Suppressor macrophage treated with lipopolysaccharide for 1 hour (primary cell): ENCODE data around the gene DIS3L.
"Not testable (repeated sequence)": the region's sequence is repeated elsewhere in the genome, so short reads cannot be mapped to it uniquely, and the experiment has no call there.

ENCODE experiments used
- DNase-seq, 3 donors: peaks; one replicate each; pipeline ENCODE4 v3.0.0-alpha.2; 2020 to 2022

Gene DIS3L

DNA sequence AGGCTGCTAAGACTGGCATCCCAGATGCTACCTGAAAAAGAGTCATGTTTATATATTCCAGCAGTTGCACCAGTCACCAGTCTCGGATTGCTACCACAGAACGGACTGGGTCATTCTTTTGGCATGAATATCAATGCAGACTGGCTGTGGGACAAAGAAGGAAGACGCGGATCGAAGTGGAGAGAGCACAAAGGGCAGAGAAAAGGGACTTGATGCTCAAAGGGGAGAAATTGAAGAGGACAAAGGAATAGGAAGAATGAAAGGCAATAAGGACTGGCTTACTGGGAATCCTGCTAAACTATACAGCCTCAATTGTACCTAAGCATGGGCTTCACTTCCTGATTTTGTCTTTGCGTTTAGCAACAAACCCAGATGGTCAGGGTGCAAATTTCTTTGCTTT is 15.3 kb upstream of the DIS3L start:
- DNase-seq = no peak

DNA sequence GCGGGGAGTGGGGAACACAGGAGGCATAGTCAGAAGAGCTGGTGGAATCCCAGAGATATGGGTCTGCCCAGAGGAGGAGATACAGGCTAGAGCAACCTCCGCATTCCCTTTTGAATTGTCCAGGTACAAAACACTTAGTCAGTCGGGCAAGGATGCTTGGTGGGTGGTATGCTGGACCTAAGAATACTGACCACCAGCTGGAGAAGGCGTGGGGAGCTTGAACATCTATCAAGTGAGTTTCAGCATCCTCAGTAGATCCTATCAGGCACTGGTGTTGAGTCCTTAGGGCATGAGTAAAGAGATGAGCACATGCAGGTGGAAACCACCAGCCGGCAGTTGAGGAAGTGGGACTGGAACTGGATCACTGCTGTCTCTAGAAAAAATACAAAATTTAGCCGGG is 14.7 kb upstream of the DIS3L start:
- DNase-seq = peak in 1 of 3 donors; percentile 8

DNA sequence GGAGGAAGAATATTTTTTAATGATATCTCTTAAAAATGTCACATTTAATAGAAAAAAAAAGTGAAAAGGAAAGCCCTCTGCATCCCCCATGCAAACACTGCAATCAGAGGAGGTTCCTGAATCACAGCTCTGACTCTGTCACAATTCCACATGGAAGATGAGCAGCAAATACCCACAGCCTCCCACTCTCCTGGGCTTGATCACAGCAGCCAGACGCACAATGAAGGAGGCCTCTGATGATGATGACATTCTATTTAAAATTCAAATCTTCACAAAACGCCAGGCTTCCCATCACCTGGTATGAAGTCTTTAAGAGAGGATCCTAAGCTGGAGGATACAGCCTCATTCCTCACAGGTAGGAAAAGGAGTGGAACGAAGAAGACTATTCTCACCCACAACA is 9.1 kb upstream of the DIS3L start:
- no peak for DNase-seq

DNA sequence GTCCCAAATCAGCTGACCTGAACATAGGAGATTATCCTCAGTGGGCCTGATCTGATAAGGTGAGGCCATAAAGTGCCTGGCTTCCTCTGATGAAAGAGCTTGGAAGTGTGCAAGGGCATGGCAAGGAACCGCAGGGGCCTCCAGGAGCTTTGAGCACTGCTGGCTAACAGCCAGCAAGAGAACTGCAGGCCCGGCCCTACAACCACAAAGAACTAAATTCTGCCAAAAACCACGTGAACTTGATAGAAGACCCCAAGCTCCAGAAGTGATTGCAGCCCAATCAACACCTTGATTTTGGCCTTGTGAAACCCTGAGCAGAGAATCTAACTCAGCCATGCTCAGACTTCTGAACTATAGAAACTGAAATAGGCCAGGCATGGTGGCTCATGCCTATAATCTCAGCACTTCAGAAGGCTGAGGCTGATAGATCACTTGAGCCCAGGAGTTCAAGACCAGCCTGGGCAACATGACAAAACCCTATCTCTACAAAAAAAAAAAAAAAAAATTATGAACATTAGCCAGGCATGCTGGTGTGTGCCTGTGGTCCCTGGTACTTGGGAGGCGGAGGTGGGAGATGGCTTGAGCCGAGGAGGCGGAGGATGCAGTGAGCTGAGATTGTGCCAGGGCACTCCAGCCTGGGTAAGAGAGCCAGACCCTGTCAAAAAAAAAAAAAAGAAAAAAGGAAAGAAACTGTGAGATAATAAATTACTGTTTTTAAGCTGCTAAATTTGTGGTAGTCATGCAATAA is 7.7 kb upstream of the DIS3L start:
- no peak for DNase-seq

DNA sequence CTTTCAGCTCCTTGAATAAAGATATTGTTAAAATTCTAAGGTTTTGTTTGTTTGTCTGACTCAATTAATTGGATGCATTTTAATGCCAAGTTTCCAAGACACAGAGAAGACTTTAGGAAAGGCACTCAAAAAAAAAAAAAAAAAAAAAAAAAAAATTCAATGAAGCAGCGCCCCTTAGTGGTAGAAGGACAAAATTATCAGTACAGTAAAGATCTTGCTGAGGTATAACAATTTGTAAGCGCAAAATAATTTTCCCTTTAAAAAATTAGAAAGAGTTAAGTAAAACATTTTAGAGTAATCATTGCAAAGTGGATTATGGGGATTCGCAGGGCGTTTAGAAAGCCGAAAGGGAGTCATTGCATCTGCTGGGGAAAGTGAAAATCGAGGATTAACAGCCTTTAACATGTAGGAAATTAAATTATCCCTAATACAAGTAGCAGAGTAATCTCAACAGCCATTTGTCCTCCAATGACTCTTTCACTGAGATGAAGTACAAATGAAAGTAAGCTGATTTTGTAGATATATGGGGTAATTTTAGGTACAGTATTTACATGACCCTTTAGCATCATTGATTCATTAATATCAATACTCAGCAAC is 5.8 kb upstream of the DIS3L start:
- DNase-seq = peak; percentile 29 to 69 (median 60)

DNA sequence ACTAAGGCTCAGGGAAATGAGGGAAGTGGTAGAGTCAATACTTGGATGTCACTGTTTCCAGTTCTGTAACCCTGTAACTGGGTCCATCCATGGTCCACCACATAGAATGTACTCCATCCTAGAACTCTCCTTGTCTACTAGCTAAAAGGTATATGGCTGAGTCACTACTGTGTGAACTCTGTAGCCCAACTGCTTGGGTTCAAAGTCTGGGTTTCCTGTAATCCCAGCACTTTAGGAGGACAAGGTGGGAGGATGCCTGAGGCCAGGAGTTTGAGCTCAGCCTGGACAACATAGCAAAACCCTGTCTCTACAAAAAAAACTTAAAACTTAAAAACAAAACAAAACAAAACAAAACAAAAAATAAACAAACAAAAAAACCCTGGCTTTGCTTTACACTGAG is 5.3 kb upstream of the DIS3L start:
- DNase-seq = no peak

DNA sequence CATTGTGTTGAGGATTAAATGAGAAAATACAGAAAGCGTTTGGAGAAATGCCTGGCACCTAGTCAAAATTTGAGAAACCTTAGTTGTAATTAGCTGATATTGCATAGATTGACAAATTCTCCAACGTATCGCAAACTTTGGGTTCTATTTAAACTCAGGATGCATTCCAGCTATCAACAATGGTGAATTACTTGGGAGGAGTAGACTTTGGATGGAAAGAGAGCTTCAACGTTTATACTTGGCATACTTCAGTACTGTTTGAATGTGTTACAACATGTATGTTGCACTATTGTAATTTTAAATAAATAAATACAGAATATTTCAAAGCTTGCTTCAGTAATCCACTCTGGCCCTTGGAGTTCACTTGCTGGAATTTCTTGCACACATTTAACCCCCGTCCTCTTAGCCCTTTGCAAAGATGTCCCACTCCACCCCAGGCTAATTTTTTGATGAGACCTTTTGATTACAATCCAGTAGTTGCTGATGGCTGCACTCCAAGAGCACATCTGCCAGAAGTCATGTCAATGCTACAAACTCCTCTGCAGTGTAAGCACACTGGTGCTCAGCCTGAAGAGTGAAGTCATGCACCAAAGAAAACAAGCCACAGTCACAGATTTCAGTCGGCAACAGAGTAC is 4.7 kb upstream of the DIS3L start:
- DNase-seq = no peak

DNA sequence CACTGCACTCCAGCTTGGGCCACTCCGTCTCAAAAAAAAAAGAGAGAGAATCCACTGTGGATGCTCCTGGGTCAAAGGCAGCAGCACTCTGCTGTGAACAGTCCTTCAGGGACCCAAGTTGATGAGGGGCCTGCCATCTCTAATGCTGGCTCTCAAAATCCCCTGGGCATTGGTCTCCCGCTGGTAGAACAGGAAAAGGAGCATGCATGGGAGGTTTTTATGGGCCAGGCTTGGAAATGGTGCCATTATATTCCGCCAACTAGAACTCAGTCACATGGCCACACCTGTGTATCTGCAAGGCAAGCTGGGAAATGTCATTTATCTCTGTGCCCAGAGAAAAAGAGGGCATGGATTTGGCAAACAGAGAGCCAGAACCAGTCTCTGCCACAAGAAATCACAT is 3.4 kb upstream of the DIS3L start:
- no peak for DNase-seq

DNA sequence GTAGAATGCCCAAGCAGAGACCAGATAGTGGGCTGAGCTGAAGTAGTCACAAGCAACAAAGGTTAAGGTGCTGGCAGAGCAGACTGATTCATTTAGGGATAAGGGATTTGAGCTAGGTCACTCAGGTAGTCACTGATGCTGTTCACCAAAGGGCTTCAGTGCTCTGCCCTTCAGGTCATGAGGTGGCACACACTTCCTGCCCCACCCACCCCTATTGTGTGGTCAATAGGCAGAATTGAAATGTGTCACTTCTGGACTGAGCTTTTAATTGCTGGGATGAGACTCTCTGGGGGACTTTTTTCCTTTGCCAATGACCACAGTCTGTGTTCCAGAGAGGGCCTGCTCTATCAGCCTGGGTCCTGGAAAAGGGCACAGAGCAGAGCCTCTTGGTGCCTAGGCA is 2.9 kb upstream of the DIS3L start:
- DNase-seq = no peak

DNA sequence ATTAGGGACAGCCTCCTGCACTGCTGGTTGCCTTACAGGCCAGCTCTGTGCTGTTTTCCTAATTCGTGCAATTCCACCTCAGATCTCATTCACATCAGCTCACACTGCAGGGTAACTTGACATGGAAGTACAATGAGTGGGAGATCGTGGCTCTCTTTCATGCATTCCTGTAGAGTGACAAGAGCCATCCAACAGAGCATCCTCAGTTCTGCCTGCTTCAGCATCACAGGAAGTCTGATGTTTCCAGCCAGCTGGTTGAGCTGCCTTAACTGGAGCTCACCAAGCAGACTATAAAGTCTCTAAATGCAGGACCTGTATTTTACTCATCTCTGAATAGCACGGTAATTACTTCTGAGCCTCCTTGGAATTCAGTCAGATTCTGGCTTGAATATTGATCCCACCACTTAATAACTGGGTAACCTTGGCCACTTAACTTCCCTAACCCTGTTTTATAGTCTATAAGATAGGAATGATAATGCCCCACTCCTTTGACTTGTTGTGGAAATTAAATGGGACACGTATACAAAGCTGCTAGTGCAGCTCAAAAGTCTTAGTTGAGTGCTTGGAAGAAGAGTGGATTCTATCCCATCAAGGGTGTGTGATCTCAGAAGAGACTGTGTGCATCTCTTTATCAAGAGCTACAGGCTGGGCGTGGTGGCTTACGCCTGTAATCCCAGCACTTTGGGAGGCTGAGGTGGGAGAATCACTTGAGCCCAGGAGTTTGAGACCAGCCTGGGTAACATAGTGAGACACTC is 1.4 kb upstream of the DIS3L start:
- no peak for DNase-seq

DNA sequence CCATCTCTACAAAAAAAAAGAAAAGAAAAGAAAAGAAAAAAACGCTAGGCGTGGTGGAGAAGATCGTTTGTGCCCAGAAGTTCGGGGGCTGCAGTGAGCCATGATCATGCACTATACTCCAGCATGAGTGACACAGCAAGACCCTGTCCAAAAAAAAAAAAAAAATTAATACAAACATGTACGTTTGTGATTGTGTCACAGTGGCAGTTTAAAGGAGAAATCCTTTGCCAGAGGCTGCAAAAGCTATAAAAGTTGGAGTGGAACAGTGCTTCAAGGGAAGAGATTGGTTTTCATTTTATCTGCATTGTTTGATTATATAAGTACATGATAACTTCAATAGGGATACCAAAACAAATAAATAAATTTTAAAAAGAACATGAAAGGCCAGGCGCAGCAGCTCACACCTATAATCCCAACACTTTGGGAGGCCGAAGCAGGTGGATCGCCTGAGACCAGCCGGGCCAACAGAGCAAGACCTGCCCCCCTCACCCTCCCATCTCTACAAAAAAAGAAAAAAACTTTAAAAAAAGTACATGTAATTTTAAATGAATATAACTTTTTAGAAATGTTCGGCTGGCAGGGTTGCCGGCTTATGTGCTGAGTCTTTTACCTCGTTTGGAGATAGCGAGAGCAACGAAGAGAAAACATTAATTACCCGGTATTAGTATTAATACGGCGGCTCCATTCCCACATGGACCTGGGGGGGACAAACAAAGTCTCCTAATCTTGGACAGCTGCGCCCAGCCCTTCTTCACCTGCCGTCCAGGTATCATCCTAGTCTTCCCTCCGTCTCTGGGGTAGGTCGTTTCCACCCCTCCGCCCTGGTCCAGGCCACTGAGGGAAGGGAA is 573 bp upstream of the DIS3L start:
- DNase-seq = peak in 1 of 3 donors; percentile 19

DNA sequence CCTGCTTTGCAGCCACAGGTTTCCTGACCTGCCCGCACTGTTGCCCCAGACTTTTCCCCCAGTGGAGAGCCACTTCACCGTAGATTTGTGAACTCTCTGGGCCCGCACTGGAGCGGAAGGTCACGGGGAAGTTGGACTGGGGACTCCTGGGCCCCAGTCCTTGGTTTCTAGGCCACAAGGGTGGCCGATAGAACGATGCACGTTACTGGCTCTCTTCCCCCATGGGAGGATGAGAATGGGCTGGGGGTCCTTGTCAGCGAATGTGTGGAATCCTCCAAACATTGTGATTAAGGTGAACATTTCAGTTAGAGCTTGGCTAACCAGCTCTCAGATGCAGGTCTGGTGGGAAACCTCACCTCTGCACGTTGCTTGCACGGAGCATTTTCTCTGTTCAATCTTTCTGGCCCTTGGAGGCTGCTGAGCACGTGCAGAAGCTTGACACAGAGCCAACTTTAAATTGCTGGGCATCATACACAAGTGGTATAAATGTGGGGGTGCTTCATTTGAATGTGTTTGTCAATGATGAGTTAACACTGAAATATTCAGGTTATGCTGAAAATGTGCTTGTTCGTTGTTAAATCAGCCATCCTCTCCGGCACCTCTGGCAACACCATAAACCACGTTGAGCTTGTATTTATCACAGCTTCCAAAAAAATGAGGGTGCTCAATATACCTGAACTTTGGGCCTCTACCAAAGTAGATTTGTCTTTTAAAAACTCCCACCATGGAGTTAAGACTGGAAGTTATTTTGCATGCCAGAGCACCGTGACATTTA is 976 bp downstream of the DIS3L start:
- DNase-seq = peak in 1 of 3 donors; percentile 32

DNA sequence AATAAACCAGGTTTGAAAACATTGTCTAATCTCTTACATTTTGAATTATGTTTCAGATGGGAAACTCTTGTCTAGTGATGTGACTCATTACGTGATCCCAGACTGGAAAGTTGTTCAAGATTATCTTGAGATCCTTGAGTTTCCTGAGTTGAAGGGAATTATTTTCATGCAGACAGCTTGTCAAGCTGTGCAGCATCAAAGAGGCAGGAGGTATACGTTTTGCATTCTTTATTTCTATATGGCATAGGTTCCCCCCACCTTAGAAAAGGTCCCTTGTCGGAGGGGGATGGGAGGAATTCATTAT is 1.5 kb downstream of the DIS3L start:
- no peak for DNase-seq

DNA sequence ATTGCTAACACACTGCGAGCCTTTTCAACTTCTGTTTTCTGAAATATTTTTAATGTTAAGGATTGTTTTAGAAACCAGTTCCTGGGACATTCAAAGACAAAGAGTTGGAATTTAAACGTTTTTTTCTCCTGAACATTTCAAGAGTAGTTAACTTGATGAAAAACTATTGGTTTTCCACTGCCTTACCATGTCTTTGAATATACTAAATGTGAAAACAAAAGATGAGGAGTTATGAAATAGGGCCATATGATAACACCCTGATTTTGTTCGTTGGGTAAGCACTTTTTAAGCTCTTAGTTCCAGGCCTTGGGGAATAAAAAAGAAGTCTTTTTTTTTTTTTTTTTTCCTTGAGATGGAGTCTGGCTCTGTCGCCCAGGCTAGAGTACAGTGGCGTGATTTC is 2.8 kb downstream of the DIS3L start:
- no peak for DNase-seq

DNA sequence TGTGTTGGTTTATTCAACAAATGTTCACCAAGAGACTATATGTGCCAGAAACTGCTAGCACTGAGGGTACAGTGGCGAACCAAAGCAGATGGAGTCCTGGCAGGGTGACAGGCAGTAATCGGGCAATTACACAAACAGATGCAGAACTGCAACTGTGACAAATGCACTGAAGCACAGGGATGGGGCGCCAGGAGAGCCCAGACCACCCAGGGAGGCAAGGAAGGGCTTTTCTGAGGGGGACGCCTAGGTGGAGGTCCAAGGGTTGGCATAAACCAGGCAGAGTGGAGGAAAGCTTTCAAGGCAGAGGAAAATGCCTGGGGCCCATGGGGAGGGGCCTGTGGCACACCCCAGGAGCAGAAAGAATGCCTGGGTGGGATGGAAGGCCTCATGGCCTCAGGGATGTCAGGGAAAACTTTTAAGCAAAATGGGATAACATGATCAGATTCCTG is 5.5 kb downstream of the DIS3L start:
- DNase-seq = no peak

DNA sequence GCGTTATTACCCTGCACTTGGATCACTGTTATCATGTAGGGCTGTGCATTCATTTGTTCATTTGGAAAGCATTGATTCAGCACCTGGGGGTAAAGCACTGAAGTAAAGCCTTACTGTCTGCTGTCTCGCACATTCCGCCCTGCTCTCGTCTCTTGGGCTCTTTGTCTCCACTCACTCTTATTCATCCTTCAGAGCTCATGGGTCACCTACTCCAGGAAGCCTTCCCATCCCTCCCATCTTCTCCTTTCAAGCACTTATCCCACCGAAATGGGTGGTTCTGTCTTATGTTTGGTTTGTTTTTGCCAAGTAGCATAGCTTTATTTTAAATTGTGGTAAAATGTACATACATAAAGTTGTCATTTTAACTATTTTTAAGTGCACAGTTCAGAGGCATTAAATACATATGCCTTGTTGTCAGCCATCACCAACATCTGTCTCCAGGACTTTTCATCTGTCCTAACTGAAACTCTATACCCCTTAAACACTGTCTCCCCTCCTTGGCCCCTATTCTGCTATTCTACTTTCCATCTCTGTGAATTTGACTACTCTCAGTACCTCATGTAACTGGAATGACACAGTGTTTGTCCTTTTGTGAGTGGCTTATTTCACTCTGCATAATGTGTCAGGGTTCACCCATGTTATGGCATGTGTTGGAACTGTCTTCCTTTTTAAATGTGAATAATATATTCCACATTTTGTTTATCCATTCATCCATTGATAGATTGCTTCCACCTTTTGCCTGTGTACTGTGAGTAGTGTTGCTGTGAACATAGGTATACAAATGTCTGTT is 9.3 kb downstream of the DIS3L start:
- no peak for DNase-seq

DNA sequence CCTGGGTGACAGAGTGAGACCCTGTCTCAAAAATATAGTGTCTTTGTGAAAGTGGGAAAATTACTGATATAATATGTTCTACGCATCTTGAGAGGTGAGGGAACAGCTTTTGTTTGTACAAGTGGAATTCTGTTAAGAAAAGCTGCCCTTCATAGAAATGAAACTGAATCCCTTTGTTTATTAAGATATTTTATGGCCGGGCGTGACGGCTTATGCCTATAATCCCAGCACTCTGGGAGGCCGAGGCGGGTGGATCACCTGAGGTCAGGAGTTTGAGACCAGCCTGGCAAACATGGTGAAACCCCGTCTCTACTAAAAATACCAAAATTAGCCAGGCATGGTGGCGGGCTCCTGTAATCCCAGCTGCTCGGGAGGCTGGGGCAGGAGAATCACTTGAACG is 11.1 kb downstream of the DIS3L start:
- DNase-seq = not testable (repeated sequence)

DNA sequence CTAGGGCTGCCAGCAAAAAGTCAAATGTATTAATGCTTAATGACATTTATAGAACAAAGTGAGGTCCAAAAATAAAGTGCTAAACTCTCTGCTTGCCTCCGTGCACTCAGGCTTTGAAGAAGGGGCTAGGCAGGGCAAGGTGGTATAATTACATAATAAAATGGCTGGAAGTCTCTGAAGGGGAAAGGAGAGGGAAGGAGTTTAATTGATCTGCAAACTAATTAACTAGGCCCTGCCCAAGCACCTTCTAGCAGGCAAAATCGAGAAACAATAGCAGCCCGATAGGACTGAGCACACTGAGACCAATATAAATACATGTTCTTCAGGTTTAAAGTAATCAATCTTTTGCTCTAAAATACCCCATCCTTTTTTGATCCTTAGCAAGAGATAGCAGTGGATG is 13.0 kb downstream of the DIS3L start:
- DNase-seq = no peak

DNA sequence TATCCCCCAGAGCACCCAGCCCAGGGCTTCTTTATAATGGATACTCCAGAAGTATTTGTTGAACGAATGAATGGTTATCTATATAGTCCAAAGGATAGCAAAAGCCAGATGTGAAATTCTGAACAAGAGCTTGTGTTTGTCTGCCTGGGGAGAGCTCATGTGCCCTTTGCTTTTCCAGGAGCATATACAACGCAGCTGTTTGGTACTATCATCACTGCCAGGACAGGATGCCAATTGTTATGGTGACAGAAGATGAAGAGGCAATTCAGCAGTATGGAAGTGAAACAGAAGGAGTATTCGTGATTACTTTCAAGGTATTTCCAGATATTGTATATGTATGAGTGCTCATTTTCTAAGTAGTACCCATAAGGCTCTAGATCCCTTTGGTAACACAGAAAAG is 15.2 kb downstream of the DIS3L start:
- no peak for DNase-seq

DNA sequence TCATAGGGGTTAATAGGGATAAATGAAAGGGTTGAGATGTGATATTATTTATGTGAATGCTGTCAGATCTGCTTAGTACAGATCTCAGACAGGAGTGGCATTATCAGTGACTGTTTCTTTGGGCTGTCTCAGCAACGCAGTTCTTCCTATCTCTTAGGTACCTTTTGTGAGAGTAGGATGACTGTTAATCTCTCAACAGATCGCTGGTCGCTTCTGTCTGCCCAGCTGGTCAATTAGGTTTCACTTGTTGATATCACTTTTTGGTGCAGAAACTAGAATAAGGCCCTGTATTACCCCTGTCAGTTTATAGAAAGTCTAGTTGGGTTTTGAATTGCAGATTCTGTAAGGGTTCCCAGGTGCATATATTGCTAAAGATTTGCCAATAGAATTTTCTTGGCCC is 16.5 kb downstream of the DIS3L start:
- no peak for DNase-seq

DNA sequence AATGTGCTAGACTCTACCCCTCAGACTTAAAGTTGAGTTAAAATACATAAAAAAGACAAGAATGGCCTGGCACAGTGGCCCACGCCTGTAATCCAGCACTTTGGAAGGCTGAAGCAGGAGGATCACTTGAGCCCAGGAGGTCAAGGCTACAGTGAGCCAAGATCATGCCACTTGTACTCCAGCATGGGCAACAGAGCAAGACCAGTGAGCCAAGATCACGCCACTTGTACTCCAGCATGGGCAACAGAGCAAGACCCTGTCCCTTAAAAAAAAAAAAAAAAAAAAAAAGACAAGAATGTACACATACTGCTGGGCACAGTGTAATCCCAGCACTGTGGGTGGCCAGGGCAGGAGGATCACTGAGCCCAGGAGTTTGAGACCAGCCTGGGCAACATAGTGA is 17.4 kb downstream of the DIS3L start:
- no peak for DNase-seq
